Retinal pigment epithelial cell (primary cell): ENCODE data around the gene DNAJC1.

ENCODE experiments used
- DNase-seq: peaks from one replicate; pipeline ENCODE4 v3.0.0-alpha.2; 2010; ENCODE audit warnings: low read depth
- H3K4me3 ChIP-seq: 2 replicates; pipeline ENCODE4 v1.5.1; 2011; ENCODE audit warnings: mild to moderate bottlenecking, low read length, control low read depth, moderate library complexity
- CTCF ChIP-seq: conservative IDR thresholded peaks from 2 replicates; pipeline ENCODE4 v1.5.1; 2011; ENCODE audit warnings: low read depth, low read length, control low read depth, inconsistent platforms

DNAJC1 gene

GRCh38 chr10:21801609-21802008 is 201.9 kb downstream of the DNAJC1 start:
- TF ChIP-seq CTCF, result no peak
- no peak for DNase-seq
- H3K4me3 ChIP-seq, result no peak overlapping the region

DNA sequence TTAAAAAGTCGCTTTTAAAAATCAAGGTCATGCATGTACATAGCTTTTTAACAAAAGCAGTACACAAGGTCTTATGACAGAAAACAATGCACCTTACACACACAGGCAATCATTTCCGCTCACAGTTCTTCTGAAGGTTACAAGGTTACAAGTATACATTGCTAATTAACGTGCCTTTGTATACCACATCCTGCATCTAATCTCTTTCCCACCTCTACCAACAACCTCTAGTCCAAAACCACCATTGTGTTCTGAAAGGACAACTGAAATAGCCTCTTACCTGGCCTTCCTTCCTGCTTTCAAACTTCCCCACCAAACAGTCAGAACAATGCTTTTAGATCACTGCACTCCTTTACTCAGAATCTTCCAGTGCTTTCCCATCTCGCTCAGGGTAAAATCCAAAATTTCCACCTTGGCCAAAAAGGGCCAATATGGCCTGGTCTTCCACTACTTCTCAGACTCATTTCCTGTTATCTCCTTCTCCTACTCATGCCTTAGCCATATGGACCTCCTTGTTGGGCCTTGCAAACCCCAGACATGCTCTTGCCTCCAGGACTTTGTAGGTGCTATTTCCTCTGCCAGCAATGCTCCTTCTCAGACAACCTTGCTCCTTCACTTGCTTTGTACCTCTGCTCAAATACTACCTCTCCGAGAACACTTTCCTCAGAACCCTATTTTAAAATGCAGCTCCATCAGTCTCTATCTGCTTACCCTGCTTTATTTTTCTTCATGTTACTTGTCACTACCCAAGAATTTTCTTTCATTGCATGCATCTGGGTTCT is 205.4 kb downstream of the DNAJC1 start:
- H3K4me3 ChIP-seq, result no peak overlapping the region
- no peak for TF ChIP-seq CTCF
- DNase-seq, result no peak

GRCh38 chr10:21797533-21797932 is 206.0 kb downstream of the DNAJC1 start:
- TF ChIP-seq CTCF, result no peak
- DNase-seq, result no peak
- no peak overlapping the region for H3K4me3 ChIP-seq

DNA sequence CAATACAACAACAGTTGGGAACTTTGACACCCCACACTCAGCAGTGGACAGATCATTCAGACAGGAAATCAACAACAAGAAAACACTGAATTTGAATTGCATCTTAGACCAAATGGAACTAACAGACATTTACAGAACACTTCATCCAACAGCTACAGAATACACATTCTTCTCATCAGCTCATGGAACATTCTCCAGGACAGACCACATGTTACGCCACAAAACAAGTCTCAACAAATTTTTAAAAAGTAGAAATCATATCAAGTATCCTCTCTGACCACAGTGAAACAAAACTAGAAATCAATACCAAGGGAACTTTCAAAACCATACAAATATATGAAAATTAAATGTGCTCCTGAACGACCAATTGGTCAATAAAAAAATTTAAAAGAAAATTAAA is 212.3 kb downstream of the DNAJC1 start:
- DNase-seq, result no peak
- TF ChIP-seq CTCF, result no peak
- H3K4me3 ChIP-seq, result no peak overlapping the region

- TF ChIP-seq CTCF, result no peak
- no peak overlapping the region for H3K4me3 ChIP-seq
- DNase-seq, result no peak
These were observed 226.6 kb downstream of the DNAJC1 start for GRCh38 chr10:21776883-21777282.

- no peak for TF ChIP-seq CTCF
- H3K4me3 ChIP-seq, result no peak overlapping the region
- no peak for DNase-seq
These were observed 232.3 kb downstream of the DNAJC1 start for GRCh38 chr10:21771219-21771618.

DNA sequence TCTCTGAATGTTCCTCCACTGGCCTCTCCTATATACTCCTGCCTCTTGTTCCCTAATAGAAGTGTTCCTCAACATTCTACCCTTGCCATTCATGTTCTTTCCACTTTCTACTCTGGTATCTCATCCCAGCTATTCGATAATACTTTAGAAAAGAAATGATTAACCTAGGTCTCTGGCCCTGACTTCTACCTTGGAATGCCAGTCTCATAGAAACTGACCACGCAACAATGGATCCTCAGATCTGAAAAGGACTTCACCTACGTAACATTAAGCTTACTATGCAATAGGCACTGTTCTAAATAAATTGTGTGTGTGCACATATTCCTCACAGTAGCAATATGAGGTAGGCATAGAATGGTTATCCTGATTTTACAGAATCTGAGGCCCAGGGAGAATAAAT is 234.5 kb downstream of the DNAJC1 start:
- H3K4me3 ChIP-seq, result no peak overlapping the region
- DNase-seq, result no peak
- no peak for TF ChIP-seq CTCF
